Measurements from ENCODE around the gene DHH.

DHH gene

GRCh38 chr12:49051373-49051764, 43.2 kb downstream of the DHH start:
- DNase-seq (ENCODE audit: low read depth in 1 of 2, low spot score in 1 of 2): no peak

- no peak for DNase-seq (ENCODE audit: low read depth in 1 of 2, low spot score in 1 of 2)
Measured at GRCh38 chr12:49050507-49051372, 43.9 kb downstream of the DHH start.

- no peak for DNase-seq (ENCODE audit: low read depth in 1 of 2, low spot score in 1 of 2)
Measured at GRCh38 chr12:49049566-49050224, 44.9 kb downstream of the DHH start.

GRCh38 chr12:49048953-49049352, 45.6 kb downstream of the DHH start:
- DNase-seq (ENCODE audit: low read depth in 1 of 2, low spot score in 1 of 2): no peak

- no peak for DNase-seq (ENCODE audit: low read depth in 1 of 2, low spot score in 1 of 2)
Measured at GRCh38 chr12:49046129-49046895, 48.3 kb downstream of the DHH start.

DNA sequence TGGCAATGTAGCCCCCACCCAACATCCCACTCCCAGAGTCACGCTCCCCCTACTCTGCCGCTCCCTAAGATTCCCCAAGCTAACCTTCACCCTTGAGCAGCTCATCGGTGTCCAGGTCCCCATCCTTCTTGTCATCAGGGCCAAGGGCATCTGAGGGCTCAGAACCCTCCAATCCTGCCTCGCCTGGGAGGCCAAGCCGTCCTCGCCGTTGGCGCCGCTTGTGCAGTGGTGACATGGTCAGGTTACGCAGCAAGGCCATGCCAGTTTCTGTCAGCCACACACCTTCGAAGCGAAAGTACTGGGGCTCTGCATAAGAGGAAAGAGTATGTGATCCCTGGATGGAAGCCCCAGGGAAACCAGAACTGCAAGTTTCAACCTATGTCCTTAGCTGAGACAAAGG, 49.9 kb downstream of the DHH start:
- no peak for DNase-seq (ENCODE audit: low read depth in 1 of 2, low spot score in 1 of 2)

- peak; percentile 60 to 68 for DNase-seq (ENCODE audit: low read depth in 1 of 2, low spot score in 1 of 2)
Measured at GRCh38 chr12:49043856-49044258, 50.7 kb downstream of the DHH start.

GRCh38 chr12:49043241-49043640, 51.4 kb downstream of the DHH start:
- no peak for DNase-seq (ENCODE audit: low read depth in 1 of 2, low spot score in 1 of 2)

DNA sequence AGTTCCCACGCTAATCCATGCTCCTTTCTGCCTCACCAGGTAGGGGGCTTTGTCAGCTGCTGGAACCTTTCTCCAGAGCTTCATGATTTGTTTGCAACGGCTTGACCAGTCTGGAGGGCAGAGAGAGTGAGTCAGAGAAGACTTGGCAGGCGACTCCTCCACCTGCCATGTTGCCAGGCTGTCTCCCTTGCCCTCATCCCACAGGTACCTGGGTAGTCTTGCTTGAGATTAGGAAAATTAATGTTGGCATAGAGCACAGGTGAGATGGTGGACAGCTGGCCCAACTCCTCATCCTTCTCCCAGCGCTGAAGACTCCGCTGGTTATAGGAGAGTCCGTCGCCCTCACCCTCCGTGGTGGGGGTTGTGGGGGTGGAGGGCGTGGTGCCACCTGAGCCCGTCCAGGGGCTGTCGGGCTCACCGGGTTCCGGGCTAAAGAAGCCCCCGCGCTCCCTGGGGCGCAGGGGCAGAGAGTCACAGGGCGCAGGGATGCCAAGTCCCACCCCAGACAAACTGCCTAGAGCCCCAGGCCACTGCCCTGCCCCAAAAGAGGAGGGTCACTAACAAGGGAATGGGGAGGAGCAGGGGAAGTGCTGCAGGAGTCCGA, 52.6 kb downstream of the DHH start:
- DNase-seq (ENCODE audit: low read depth in 1 of 2, low spot score in 1 of 2): no peak

GRCh38 chr12:49041036-49041880, 53.3 kb downstream of the DHH start:
- DNase-seq (ENCODE audit: low read depth in 1 of 2, low spot score in 1 of 2): no peak

DNA sequence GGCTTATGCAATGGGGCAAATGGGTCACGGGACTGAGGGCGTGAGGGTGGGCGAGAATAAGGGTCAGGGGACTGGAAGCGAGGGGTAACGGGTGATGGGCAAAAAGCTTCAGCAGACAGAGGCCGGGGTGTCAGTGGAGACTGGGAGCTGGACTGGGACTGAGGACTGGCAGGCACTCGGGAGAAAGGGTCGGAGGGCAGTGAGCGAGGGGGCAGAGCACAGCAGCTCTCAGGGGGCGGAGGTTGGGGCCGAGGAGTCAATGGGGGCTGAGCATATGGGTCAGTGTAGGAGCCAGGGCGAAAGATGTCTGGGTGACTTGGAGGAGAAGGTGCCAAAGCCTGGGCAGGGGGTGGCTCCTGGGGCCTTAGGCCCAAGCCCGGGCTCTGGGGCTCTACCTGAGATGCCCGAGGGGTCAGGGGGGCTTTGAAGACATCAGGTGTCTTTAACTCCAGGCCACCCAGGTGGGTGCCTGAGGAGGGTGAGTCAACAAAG, 54.2 kb downstream of the DHH start:
- no peak for DNase-seq (ENCODE audit: low read depth in 1 of 2, low spot score in 1 of 2)

DNA sequence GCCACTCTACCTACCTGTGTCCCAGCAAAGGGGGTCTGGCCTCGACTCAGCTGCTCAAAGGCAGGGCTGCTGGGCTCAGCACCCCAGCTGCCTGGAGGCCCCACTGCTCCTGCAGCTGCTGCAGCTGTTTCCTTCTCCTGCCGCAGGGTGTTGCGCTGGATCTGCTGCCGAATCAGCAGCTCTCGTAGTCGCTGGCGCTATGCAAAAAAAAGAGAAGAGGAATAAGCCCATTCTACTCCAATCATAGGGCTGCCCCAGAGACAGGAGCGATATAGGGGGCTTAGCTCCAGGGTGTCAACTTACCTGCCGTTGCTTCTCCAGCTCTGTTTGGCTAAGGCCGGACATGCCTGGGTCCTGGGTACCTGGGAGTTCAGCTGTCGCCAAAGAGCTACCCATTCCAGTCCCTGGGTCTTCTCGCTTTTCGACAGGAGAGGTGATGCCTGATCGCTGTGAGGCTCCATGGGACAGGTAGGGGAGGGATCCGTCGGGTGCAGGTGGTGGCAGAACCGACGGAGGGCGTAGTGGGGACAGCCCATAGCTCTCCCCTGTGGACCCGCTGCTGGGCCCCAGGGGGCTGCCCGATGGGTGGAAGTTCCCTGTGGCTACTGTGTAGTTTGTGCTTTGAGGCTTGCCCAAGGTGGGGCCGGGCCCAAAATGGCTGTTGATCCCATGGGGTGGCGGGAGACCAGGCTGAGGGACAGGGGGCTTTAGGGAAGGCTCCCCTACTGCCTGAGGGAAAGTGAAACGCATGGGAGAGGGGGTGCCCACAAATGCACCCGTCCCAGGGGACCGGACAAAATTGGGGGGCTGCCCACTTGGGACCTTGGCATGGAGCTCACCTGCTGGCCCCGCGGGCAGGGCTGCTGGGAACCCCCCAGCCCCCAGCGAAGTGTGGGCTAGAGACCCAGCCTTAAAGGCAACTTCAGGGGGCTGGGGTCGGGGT, 54.9 kb downstream of the DHH start:
- no peak for DNase-seq (ENCODE audit: low read depth in 1 of 2, low spot score in 1 of 2)

- no peak for DNase-seq (ENCODE audit: low read depth in 1 of 2, low spot score in 1 of 2)
Measured at GRCh38 chr12:49038291-49038955, 56.2 kb downstream of the DHH start.

DNA sequence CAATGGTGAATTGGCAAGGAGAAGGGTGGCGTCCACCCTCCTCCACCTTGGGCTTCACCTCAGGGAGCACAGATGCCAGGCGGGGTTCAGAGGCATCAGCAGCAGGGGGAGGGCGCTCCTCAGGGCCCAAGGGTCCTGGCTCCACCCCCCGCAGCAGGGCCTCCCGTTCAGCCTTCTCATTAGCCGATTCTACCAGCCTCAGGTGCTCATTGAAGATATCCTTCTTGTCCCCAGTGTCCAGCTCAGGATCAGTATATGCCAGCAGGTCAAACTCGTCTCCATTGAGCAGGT, 56.7 kb downstream of the DHH start:
- DNase-seq (ENCODE audit: low read depth in 1 of 2, low spot score in 1 of 2): no peak

DNA sequence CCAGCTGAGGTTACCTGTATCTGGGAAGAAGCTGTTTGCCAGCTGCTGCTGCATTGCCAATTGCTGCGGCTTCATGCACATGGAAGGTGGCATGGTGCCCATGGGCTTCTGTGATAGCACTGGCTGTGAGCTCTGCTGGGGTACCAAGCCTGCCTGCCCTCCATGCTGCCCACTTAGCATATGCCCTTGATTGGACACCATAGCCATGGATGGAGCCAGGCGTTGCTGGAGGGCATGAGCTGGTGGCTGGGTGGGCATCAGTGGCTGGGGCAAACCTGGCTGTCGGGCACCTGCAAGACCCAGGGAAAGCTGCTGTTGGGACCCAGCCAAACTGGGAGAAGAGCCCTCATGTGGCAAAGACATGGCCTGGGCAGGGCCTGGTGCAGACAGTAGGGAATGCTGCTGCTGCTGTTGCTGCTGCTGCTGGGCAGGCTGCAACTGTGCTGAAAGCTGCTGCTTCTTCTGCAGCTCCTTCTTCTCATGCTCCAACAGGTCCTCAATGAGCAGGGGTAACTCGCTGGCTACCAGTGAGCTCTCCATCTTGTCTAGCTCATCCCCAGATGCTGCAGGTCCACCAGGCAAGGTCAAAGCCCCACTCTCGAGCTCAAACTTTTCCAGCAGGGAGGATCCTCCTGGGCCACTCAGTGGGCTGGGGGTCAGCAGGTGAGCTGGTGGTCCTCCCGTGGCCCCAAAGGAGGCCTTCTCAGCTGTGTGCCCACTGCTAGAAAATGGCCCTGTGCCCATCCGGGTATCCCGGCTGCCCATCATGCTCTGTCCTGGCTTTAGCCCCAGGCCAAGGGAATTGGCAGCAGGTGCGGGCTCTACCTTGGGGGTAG, 57.3 kb downstream of the DHH start:
- no peak for DNase-seq (ENCODE audit: low read depth in 1 of 2, low spot score in 1 of 2)
